Measurements from ENCODE around the gene PHLDB2.

- TF ChIP-seq, protein P1, sequence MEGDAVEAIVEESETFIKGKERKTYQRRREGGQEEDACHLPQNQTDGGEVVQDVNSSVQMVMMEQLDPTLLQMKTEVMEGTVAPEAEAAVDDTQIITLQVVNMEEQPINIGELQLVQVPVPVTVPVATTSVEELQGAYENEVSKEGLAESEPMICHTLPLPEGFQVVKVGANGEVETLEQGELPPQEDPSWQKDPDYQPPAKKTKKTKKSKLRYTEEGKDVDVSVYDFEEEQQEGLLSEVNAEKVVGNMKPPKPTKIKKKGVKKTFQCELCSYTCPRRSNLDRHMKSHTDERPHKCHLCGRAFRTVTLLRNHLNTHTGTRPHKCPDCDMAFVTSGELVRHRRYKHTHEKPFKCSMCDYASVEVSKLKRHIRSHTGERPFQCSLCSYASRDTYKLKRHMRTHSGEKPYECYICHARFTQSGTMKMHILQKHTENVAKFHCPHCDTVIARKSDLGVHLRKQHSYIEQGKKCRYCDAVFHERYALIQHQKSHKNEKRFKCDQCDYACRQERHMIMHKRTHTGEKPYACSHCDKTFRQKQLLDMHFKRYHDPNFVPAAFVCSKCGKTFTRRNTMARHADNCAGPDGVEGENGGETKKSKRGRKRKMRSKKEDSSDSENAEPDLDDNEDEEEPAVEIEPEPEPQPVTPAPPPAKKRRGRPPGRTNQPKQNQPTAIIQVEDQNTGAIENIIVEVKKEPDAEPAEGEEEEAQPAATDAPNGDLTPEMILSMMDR (IDR thresholded peaks at IDR 0.05) = no peak
- TF ChIP-seq, protein P2, sequence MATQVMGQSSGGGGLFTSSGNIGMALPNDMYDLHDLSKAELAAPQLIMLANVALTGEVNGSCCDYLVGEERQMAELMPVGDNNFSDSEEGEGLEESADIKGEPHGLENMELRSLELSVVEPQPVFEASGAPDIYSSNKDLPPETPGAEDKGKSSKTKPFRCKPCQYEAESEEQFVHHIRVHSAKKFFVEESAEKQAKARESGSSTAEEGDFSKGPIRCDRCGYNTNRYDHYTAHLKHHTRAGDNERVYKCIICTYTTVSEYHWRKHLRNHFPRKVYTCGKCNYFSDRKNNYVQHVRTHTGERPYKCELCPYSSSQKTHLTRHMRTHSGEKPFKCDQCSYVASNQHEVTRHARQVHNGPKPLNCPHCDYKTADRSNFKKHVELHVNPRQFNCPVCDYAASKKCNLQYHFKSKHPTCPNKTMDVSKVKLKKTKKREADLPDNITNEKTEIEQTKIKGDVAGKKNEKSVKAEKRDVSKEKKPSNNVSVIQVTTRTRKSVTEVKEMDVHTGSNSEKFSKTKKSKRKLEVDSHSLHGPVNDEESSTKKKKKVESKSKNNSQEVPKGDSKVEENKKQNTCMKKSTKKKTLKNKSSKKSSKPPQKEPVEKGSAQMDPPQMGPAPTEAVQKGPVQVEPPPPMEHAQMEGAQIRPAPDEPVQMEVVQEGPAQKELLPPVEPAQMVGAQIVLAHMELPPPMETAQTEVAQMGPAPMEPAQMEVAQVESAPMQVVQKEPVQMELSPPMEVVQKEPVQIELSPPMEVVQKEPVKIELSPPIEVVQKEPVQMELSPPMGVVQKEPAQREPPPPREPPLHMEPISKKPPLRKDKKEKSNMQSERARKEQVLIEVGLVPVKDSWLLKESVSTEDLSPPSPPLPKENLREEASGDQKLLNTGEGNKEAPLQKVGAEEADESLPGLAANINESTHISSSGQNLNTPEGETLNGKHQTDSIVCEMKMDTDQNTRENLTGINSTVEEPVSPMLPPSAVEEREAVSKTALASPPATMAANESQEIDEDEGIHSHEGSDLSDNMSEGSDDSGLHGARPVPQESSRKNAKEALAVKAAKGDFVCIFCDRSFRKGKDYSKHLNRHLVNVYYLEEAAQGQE (IDR thresholded peaks at IDR 0.05) = no peak
- no peak for TF ChIP-seq BHLHE40 (IDR thresholded peaks at IDR 0.05; ENCODE audit: low read depth, low read length)
These were observed 42.6 kb downstream of the PHLDB2 start for GRCh38 chr3:111901637-111902036.
